Suprapubic skin (tissue), 4 donors: ENCODE data around the gene PHACTR1. TPM values are rescaled to one million over a fixed set of nuclear protein-coding genes. Genes with fewer than 3 reads are reported as not detected.

Experiments
- DNase-seq, 2 donors: peaks; one replicate each; pipeline ENCODE4 v3.0.0-alpha.2; 2019; ENCODE audit warnings: low spot score in 2 of 2
- H3K27ac ChIP-seq: fragments of 200-600 bp; sonication (generic); one replicate; pipeline ENCODE4 v1.5.1; 2019
- H3K27me3 ChIP-seq: fragments of 200-600 bp; sonication (generic); one replicate; pipeline ENCODE4 v1.5.1; 2019
- H3K36me3 ChIP-seq: fragments of 200-600 bp; sonication (generic); one replicate; pipeline ENCODE4 v1.5.1; 2019
- H3K4me1 ChIP-seq: fragments of 200-600 bp; sonication (generic); one replicate; pipeline ENCODE4 v1.5.1; 2019
- H3K4me3 ChIP-seq: fragments of 200-600 bp; sonication (generic); one replicate; pipeline ENCODE4 v1.5.1; 2019; ENCODE audit warnings: mild to moderate bottlenecking
- H3K9me3 ChIP-seq: fragments of 200-600 bp; sonication (generic); one replicate; pipeline ENCODE4 v1.5.1; 2019
- CTCF ChIP-seq, 2 donors: fragments of 200-600 bp in 1 of 2; fragments of 450-650 bp in 1 of 2; sonication (generic) in 1 of 2; IDR thresholded peaks; one replicate each; pipeline ENCODE4 v1.5.1; 2016 to 2019; ENCODE audit warnings: antibody characterized with exemption in 2 of 2, mild to moderate bottlenecking in 1 of 2, moderate library complexity in 1 of 2
- EP300 ChIP-seq: sonication (generic); formaldehyde crosslinking; IDR thresholded peaks from one replicate; pipeline ENCODE4 v1.6.1; 2017; ENCODE audit warnings: antibody characterized with exemption
- POLR2A ChIP-seq, 2 donors: fragments of 450-650 bp; IDR thresholded peaks; one replicate each; pipeline ENCODE4 v1.6.1; 2017; ENCODE audit warnings: antibody characterized with exemption in 2 of 2, mild to moderate bottlenecking in 2 of 2, moderate library complexity in 2 of 2
- POLR2AphosphoS5 ChIP-seq, 3 donors: sonication (generic); formaldehyde crosslinking; IDR thresholded peaks; one replicate each; pipeline ENCODE4 v1.6.1; 2017; ENCODE audit warnings: antibody characterized with exemption in 3 of 3
- WGBS: methylation state at CpG from one replicate; pipeline ENCODE4 v1.1.5; 2018; 5-methylcytosine and 5-hydroxymethylcytosine counted together
- total RNA-seq, 4 donors: library from RNA; depleted of rRNA; stranded (reverse); fragments of >200 nt; gene quantifications; one replicate each; pipeline ENCODE4 v1.1.0, GENCODE V29; 2016

PHACTR1 gene
- total RNA-seq, 4 donors from 2014 or later: 4.0 to 8.2 (median 6.4) TPM

- WGBS: 96% methylated on average over 4 of the region's 4 CpGs
- H3K27ac ChIP-seq: no peak overlapping the region
- H3K9me3 ChIP-seq: no peaks in the 10 kb centered on the region
- no peak overlapping the region for H3K4me3 ChIP-seq
- TF ChIP-seq POLR2A (IDR thresholded peaks at IDR 0.05) (no peak), CTCF (IDR thresholded peaks at IDR 0.05) (no peak), POLR2AphosphoS5 (IDR thresholded peaks at IDR 0.05) (no peak), EP300 (no peak)
- no peaks in the 10 kb centered on the region for H3K4me1 ChIP-seq
- H3K27me3 ChIP-seq: peaks cover 12% of the 10 kb centered on the region
- DNase-seq: no peak
- no peaks in the 10 kb centered on the region for H3K36me3 ChIP-seq
Measured at GRCh38 chr6:12698298-12698697, 18.3 kb upstream of the PHACTR1 start.

GRCh38 chr6:12704946-12705345 lies 11.6 kb upstream of the PHACTR1 start:
- Histone ChIP-seq H3K9me3 (no peaks in the 10 kb centered on the region), H3K36me3 (no peaks in the 10 kb centered on the region), H3K4me1 (no peaks in the 10 kb centered on the region), H3K4me3 (no peak overlapping the region), H3K27me3 (peaks cover 32% of the 10 kb centered on the region), H3K27ac (no peak overlapping the region)
- WGBS: 91% methylated on average over 1 of the region's 1 CpG
- TF ChIP-seq EP300 (no peak), CTCF (IDR thresholded peaks at IDR 0.05) (no peak), POLR2A (IDR thresholded peaks at IDR 0.05) (no peak), POLR2AphosphoS5 (IDR thresholded peaks at IDR 0.05) (no peak)
- no peak for DNase-seq

GRCh38 chr6:12709116-12709515 lies 7.5 kb upstream of the PHACTR1 start:
- 65% methylated on average over 1 of the region's 1 CpG for WGBS

GRCh38 chr6:12709556-12710232 lies 6.9 kb upstream of the PHACTR1 start:
- Histone ChIP-seq H3K4me3 (no peak overlapping the region), H3K36me3 (no peaks in the 10 kb centered on the region), H3K27me3 (peaks cover 46% of the 10 kb centered on the region), H3K4me1 (no peaks in the 10 kb centered on the region), H3K27ac (no peak overlapping the region), H3K9me3 (no peaks in the 10 kb centered on the region)
- TF ChIP-seq POLR2A (IDR thresholded peaks at IDR 0.05) (no peak), CTCF (IDR thresholded peaks at IDR 0.05) (no peak), POLR2AphosphoS5 (IDR thresholded peaks at IDR 0.05) (no peak), EP300 (no peak)
- 65% methylated on average over 3 of the region's 3 CpGs for WGBS
- DNase-seq: no peak

More at GRCh38 chr6:12709116-12709515, 7.5 kb upstream of the PHACTR1 start:
- Histone ChIP-seq H3K4me3 (no peak overlapping the region), H3K36me3 (no peaks in the 10 kb centered on the region), H3K27me3 (peaks cover 48% of the 10 kb centered on the region), H3K9me3 (no peaks in the 10 kb centered on the region), H3K27ac (no peak overlapping the region), H3K4me1 (no peaks in the 10 kb centered on the region)
- no peak for TF ChIP-seq EP300
- no peak for TF ChIP-seq CTCF (IDR thresholded peaks at IDR 0.05)
- TF ChIP-seq POLR2AphosphoS5 (IDR thresholded peaks at IDR 0.05): no peak
- no peak for TF ChIP-seq POLR2A (IDR thresholded peaks at IDR 0.05)
- DNase-seq: no peak

GRCh38 chr6:12710921-12711320 lies 5.6 kb upstream of the PHACTR1 start:
- Histone ChIP-seq H3K9me3 (no peaks in the 10 kb centered on the region), H3K36me3 (no peaks in the 10 kb centered on the region), H3K27ac (no peak overlapping the region), H3K4me3 (no peak overlapping the region), H3K27me3 (peaks cover 47% of the 10 kb centered on the region), H3K4me1 (no peaks in the 10 kb centered on the region)
- TF ChIP-seq POLR2AphosphoS5 (IDR thresholded peaks at IDR 0.05) (no peak), CTCF (IDR thresholded peaks at IDR 0.05) (no peak), POLR2A (IDR thresholded peaks at IDR 0.05) (no peak), EP300 (no peak)
- DNase-seq: no peak
- 53% methylated on average over 4 of the region's 4 CpGs for WGBS
